ENCODE measurements around the gene RAB1B. TPM values are rescaled to one million over a fixed set of nuclear protein-coding genes. Genes with fewer than 3 reads are reported as not detected.
A peak's percentile ranks its signal among the peaks of the same experiment; 100 is the strongest.

RAB1B gene
- total RNA-seq, 1 donor from 2014 or later, result 120 TPM

- Histone ChIP-seq H3K27me3 (ENCODE audit: insufficient read depth, low read length) (peaks cover 22% of the 10 kb centered on the region), H2AFZ (ENCODE audit: low read depth, low read length) (peak overlapping the region; percentile 69), H3K9ac (ENCODE audit: low read length) (peak overlapping the region; percentile 94), H3K4me1 (ENCODE audit: insufficient read depth, low read length) (peaks cover 22% of the 10 kb centered on the region), H3K4me3 (ENCODE audit: insufficient read depth, low read depth, low read length) (peak overlapping the region; percentile 73), H3K4me2 (ENCODE audit: low read length) (peak overlapping the region; percentile 87), H3K79me2 (ENCODE audit: insufficient read depth, low read length) (peaks cover 39% of the 10 kb centered on the region), H3K9me3 (ENCODE audit: insufficient read depth, low read depth, low read length) (no peaks in the 10 kb centered on the region), H3K27ac (ENCODE audit: low read depth, low read length) (peak overlapping the region; percentile 97), H3K36me3 (ENCODE audit: insufficient read depth, low read length) (peaks cover 7% of the 10 kb centered on the region), H4K20me1 (ENCODE audit: insufficient read depth, low read length) (peaks cover 24% of the 10 kb centered on the region)
- Mint-ChIP-seq H3K4me3 (ENCODE audit: unreplicated experiment) (peak overlapping the region; percentile 90), H3K27me3 (ENCODE audit: low read depth, unreplicated experiment) (peaks cover 22% of the 10 kb centered on the region), H3K27ac (ENCODE audit: unreplicated experiment) (peak overlapping the region; percentile 97), H3K36me3 (ENCODE audit: low read depth, unreplicated experiment) (peaks cover 6% of the 10 kb centered on the region), H3K4me1 (ENCODE audit: low read depth, unreplicated experiment) (peaks cover 16% of the 10 kb centered on the region), H3K9me3 (ENCODE audit: unreplicated experiment) (no peaks in the 10 kb centered on the region)
- no peak for TF ChIP-seq EZH2 (IDR thresholded peaks at IDR 0.05; ENCODE audit: insufficient read depth, low read length)
- TF ChIP-seq, protein P1, sequence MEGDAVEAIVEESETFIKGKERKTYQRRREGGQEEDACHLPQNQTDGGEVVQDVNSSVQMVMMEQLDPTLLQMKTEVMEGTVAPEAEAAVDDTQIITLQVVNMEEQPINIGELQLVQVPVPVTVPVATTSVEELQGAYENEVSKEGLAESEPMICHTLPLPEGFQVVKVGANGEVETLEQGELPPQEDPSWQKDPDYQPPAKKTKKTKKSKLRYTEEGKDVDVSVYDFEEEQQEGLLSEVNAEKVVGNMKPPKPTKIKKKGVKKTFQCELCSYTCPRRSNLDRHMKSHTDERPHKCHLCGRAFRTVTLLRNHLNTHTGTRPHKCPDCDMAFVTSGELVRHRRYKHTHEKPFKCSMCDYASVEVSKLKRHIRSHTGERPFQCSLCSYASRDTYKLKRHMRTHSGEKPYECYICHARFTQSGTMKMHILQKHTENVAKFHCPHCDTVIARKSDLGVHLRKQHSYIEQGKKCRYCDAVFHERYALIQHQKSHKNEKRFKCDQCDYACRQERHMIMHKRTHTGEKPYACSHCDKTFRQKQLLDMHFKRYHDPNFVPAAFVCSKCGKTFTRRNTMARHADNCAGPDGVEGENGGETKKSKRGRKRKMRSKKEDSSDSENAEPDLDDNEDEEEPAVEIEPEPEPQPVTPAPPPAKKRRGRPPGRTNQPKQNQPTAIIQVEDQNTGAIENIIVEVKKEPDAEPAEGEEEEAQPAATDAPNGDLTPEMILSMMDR (IDR thresholded peaks at IDR 0.05; ENCODE audit: insufficient read depth, low read depth, low read length), result no peak
- FAIRE-seq (no peak), DNase-seq (ENCODE audit: low read depth) (no peak)
Measured at GRCh38 chr11:66289548-66290329, 21.3 kb downstream of the RAB1B start.

- Histone ChIP-seq H3K4me2 (ENCODE audit: low read length) (peak overlapping the region; percentile 87), H3K36me3 (ENCODE audit: insufficient read depth, low read length) (peaks cover 7% of the 10 kb centered on the region), H3K4me3 (ENCODE audit: insufficient read depth, low read depth, low read length) (no peak overlapping the region), H3K79me2 (ENCODE audit: insufficient read depth, low read length) (peaks cover 35% of the 10 kb centered on the region), H2AFZ (ENCODE audit: low read depth, low read length) (no peak overlapping the region), H3K4me1 (ENCODE audit: insufficient read depth, low read length) (peaks cover 22% of the 10 kb centered on the region), H4K20me1 (ENCODE audit: insufficient read depth, low read length) (peaks cover 18% of the 10 kb centered on the region), H3K9me3 (ENCODE audit: insufficient read depth, low read depth, low read length) (no peaks in the 10 kb centered on the region), H3K27me3 (ENCODE audit: insufficient read depth, low read length) (peaks cover 22% of the 10 kb centered on the region), H3K27ac (ENCODE audit: low read depth, low read length) (no peak overlapping the region), H3K9ac (ENCODE audit: low read length) (no peak overlapping the region)
- Mint-ChIP-seq H3K9me3 (ENCODE audit: unreplicated experiment) (no peaks in the 10 kb centered on the region), H3K4me1 (ENCODE audit: low read depth, unreplicated experiment) (peaks cover 16% of the 10 kb centered on the region), H3K27me3 (ENCODE audit: low read depth, unreplicated experiment) (peaks cover 22% of the 10 kb centered on the region), H3K4me3 (ENCODE audit: unreplicated experiment) (peak overlapping the region; percentile 90), H3K36me3 (ENCODE audit: low read depth, unreplicated experiment) (peaks cover 6% of the 10 kb centered on the region), H3K27ac (ENCODE audit: unreplicated experiment) (peak overlapping the region; percentile 55)
- DNase-seq (ENCODE audit: low read depth) (no peak), FAIRE-seq (no peak)
- TF ChIP-seq, protein P1 (IDR thresholded peaks at IDR 0.05; ENCODE audit: insufficient read depth, low read depth, low read length), result no peak
- TF ChIP-seq EZH2 (IDR thresholded peaks at IDR 0.05; ENCODE audit: insufficient read depth, low read length), result no peak
Measured at GRCh38 chr11:66290330-66290621, 21.8 kb downstream of the RAB1B start.

GRCh38 chr11:66291303-66291705 lies 22.9 kb downstream of the RAB1B start:
- Mint-ChIP-seq H3K4me1 (ENCODE audit: low read depth, unreplicated experiment) (peaks cover 13% of the 10 kb centered on the region), H3K27ac (ENCODE audit: unreplicated experiment) (no peak overlapping the region)
- H3K4me2 ChIP-seq (ENCODE audit: low read length), result peak overlapping the region; percentile 54

More at GRCh38 chr11:66291303-66291705, 22.9 kb downstream of the RAB1B start:
- peaks cover 11% of the 10 kb centered on the region for H4K20me1 ChIP-seq (ENCODE audit: insufficient read depth, low read length)
- peaks cover 22% of the 10 kb centered on the region for H3K27me3 ChIP-seq (ENCODE audit: insufficient read depth, low read length)
- no peak overlapping the region for H3K4me3 Mint-ChIP-seq (ENCODE audit: unreplicated experiment)
- no peak overlapping the region for H2AFZ ChIP-seq (ENCODE audit: low read depth, low read length)
- peaks cover 6% of the 10 kb centered on the region for H3K36me3 Mint-ChIP-seq (ENCODE audit: low read depth, unreplicated experiment)
- no peaks in the 10 kb centered on the region for H3K9me3 Mint-ChIP-seq (ENCODE audit: unreplicated experiment)
- no peak overlapping the region for H3K27ac ChIP-seq (ENCODE audit: low read depth, low read length)
- no peak for FAIRE-seq
- peaks cover 7% of the 10 kb centered on the region for H3K36me3 ChIP-seq (ENCODE audit: insufficient read depth, low read length)
- no peaks in the 10 kb centered on the region for H3K9me3 ChIP-seq (ENCODE audit: insufficient read depth, low read depth, low read length)
- no peak for DNase-seq (ENCODE audit: low read depth)
- no peak overlapping the region for H3K9ac ChIP-seq (ENCODE audit: low read length)
- no peak overlapping the region for H3K4me3 ChIP-seq (ENCODE audit: insufficient read depth, low read depth, low read length)
- no peak for TF ChIP-seq EZH2 (IDR thresholded peaks at IDR 0.05; ENCODE audit: insufficient read depth, low read length)
- TF ChIP-seq, protein P1 (IDR thresholded peaks at IDR 0.05; ENCODE audit: insufficient read depth, low read depth, low read length), result no peak
- H3K27me3 Mint-ChIP-seq (ENCODE audit: low read depth, unreplicated experiment), result peaks cover 25% of the 10 kb centered on the region
- H3K4me1 ChIP-seq (ENCODE audit: insufficient read depth, low read length), result peaks cover 22% of the 10 kb centered on the region
- peaks cover 25% of the 10 kb centered on the region for H3K79me2 ChIP-seq (ENCODE audit: insufficient read depth, low read length)

All from astrocyte (in vitro differentiated cells and primary cell).